ENCODE data around the gene RNF212. TPM values are rescaled to one million over a fixed set of nuclear protein-coding genes. Genes with fewer than 3 reads are reported as not detected.

Gene RNF212
- total and polyA plus RNA-seq, 9 donors = 2.3 to 6.0 (median 4.2) TPM

GRCh38 chr4:1104647-1105046, 8.7 kb downstream of the RNF212 start:
- Histone ChIP-seq H3K4me1 (ENCODE audit: control insufficient read depth, insufficient read depth, low read length) (no peaks in the 10 kb centered on the region), H3K27me3 (ENCODE audit: control insufficient read depth, insufficient read depth, low read length) (peaks cover 4% of the 10 kb centered on the region), H3K36me3 (ENCODE audit: control insufficient read depth, insufficient read depth, low read length) (no peaks in the 10 kb centered on the region), H3K9me3 (replicated peaks; ENCODE audit: control insufficient read depth, low read depth, low read length) (no peaks in the 10 kb centered on the region), H3K27ac (ENCODE audit: low read length) (no peak overlapping the region), H3K4me3 (ENCODE audit: low read length) (no peak overlapping the region)
- 86% methylated on average over 1 of the region's 8 CpGs for WGBS (ENCODE audit: insufficient coverage)
- no peak for DNase-seq

GRCh38 chr4:1099684-1100335, 13.6 kb downstream of the RNF212 start:
- 82% methylated on average over 27 of the region's 27 CpGs for WGBS (ENCODE audit: insufficient coverage)
- no peak overlapping the region for H3K27ac ChIP-seq (ENCODE audit: low read length)
- no peak overlapping the region for H3K4me3 ChIP-seq (ENCODE audit: low read length)

GRCh38 chr4:1099270-1099669, 14.1 kb downstream of the RNF212 start:
- Histone ChIP-seq H3K27me3 (ENCODE audit: control insufficient read depth, insufficient read depth, low read length) (no peaks in the 10 kb centered on the region), H3K4me3 (ENCODE audit: low read length) (no peak overlapping the region)
- 88% methylated on average over 9 of the region's 9 CpGs for WGBS (ENCODE audit: insufficient coverage)

More at GRCh38 chr4:1099684-1100335, 13.6 kb downstream of the RNF212 start:
- Histone ChIP-seq H3K27me3 (ENCODE audit: control insufficient read depth, insufficient read depth, low read length) (no peaks in the 10 kb centered on the region), H3K36me3 (ENCODE audit: control insufficient read depth, insufficient read depth, low read length) (no peaks in the 10 kb centered on the region), H3K4me1 (ENCODE audit: control insufficient read depth, insufficient read depth, low read length) (no peaks in the 10 kb centered on the region), H3K9me3 (replicated peaks; ENCODE audit: control insufficient read depth, low read depth, low read length) (no peaks in the 10 kb centered on the region)
- DNase-seq = no peak

GRCh38 chr4:1098311-1098925, 14.9 kb downstream of the RNF212 start:
- 100% methylated on average over 1 of the region's 8 CpGs for WGBS (ENCODE audit: insufficient coverage)

More at GRCh38 chr4:1099270-1099669, 14.1 kb downstream of the RNF212 start:
- H3K4me1 ChIP-seq (ENCODE audit: control insufficient read depth, insufficient read depth, low read length) = peaks cover 4% of the 10 kb centered on the region
- no peaks in the 10 kb centered on the region for H3K36me3 ChIP-seq (ENCODE audit: control insufficient read depth, insufficient read depth, low read length)
- H3K9me3 ChIP-seq (replicated peaks; ENCODE audit: control insufficient read depth, low read depth, low read length) = no peaks in the 10 kb centered on the region
- DNase-seq = no peak
- no peak overlapping the region for H3K27ac ChIP-seq (ENCODE audit: low read length)

GRCh38 chr4:1097553-1097952, 15.8 kb downstream of the RNF212 start:
- Histone ChIP-seq H3K9me3 (replicated peaks; ENCODE audit: control insufficient read depth, low read depth, low read length) (no peaks in the 10 kb centered on the region), H3K27ac (ENCODE audit: low read length) (no peak overlapping the region), H3K27me3 (ENCODE audit: control insufficient read depth, insufficient read depth, low read length) (no peaks in the 10 kb centered on the region), H3K4me1 (ENCODE audit: control insufficient read depth, insufficient read depth, low read length) (peaks cover 12% of the 10 kb centered on the region), H3K36me3 (ENCODE audit: control insufficient read depth, insufficient read depth, low read length) (no peaks in the 10 kb centered on the region), H3K4me3 (ENCODE audit: low read length) (no peak overlapping the region)
- 83% methylated on average over 8 of the region's 9 CpGs for WGBS (ENCODE audit: insufficient coverage)
- no peak for DNase-seq

More at GRCh38 chr4:1098311-1098925, 14.9 kb downstream of the RNF212 start:
- Histone ChIP-seq H3K36me3 (ENCODE audit: control insufficient read depth, insufficient read depth, low read length) (no peaks in the 10 kb centered on the region), H3K27ac (ENCODE audit: low read length) (no peak overlapping the region), H3K27me3 (ENCODE audit: control insufficient read depth, insufficient read depth, low read length) (no peaks in the 10 kb centered on the region), H3K4me3 (ENCODE audit: low read length) (no peak overlapping the region), H3K9me3 (replicated peaks; ENCODE audit: control insufficient read depth, low read depth, low read length) (no peaks in the 10 kb centered on the region), H3K4me1 (ENCODE audit: control insufficient read depth, insufficient read depth, low read length) (peaks cover 11% of the 10 kb centered on the region)
- DNase-seq = no peak

- H3K27ac ChIP-seq (ENCODE audit: low read length) = no peak overlapping the region
- H3K4me1 ChIP-seq (ENCODE audit: control insufficient read depth, insufficient read depth, low read length) = peaks cover 15% of the 10 kb centered on the region
- no peak for DNase-seq
- no peaks in the 10 kb centered on the region for H3K27me3 ChIP-seq (ENCODE audit: control insufficient read depth, insufficient read depth, low read length)
- no peaks in the 10 kb centered on the region for H3K9me3 ChIP-seq (replicated peaks; ENCODE audit: control insufficient read depth, low read depth, low read length)
- H3K4me3 ChIP-seq (ENCODE audit: low read length) = no peak overlapping the region
- WGBS (ENCODE audit: insufficient coverage) = 65% methylated on average over 3 of the region's 5 CpGs
- no peaks in the 10 kb centered on the region for H3K36me3 ChIP-seq (ENCODE audit: control insufficient read depth, insufficient read depth, low read length)
Measured at GRCh38 chr4:1096841-1097240, 16.5 kb downstream of the RNF212 start.

- 55% methylated on average over 6 of the region's 6 CpGs for WGBS (ENCODE audit: insufficient coverage)
- Histone ChIP-seq H3K4me3 (ENCODE audit: low read length) (no peak overlapping the region), H3K9me3 (replicated peaks; ENCODE audit: control insufficient read depth, low read depth, low read length) (no peaks in the 10 kb centered on the region), H3K36me3 (ENCODE audit: control insufficient read depth, insufficient read depth, low read length) (no peaks in the 10 kb centered on the region), H3K27ac (ENCODE audit: low read length) (no peak overlapping the region), H3K4me1 (ENCODE audit: control insufficient read depth, insufficient read depth, low read length) (peaks cover 15% of the 10 kb centered on the region), H3K27me3 (ENCODE audit: control insufficient read depth, insufficient read depth, low read length) (no peaks in the 10 kb centered on the region)
- DNase-seq = no peak
Measured at GRCh38 chr4:1094336-1094690, 19.1 kb downstream of the RNF212 start.

GRCh38 chr4:1093391-1094335, 19.7 kb downstream of the RNF212 start:
- Histone ChIP-seq H3K27ac (ENCODE audit: low read length) (no peak overlapping the region), H3K4me1 (ENCODE audit: control insufficient read depth, insufficient read depth, low read length) (peaks cover 15% of the 10 kb centered on the region), H3K4me3 (ENCODE audit: low read length) (no peak overlapping the region), H3K36me3 (ENCODE audit: control insufficient read depth, insufficient read depth, low read length) (no peaks in the 10 kb centered on the region), H3K9me3 (replicated peaks; ENCODE audit: control insufficient read depth, low read depth, low read length) (peaks cover 2% of the 10 kb centered on the region), H3K27me3 (ENCODE audit: control insufficient read depth, insufficient read depth, low read length) (no peaks in the 10 kb centered on the region)
- 74% methylated on average over 17 of the region's 22 CpGs for WGBS (ENCODE audit: insufficient coverage)
- DNase-seq = no peak

GRCh38 chr4:1092983-1093361, 20.4 kb downstream of the RNF212 start:
- Histone ChIP-seq H3K27me3 (ENCODE audit: control insufficient read depth, insufficient read depth, low read length) (peaks cover 2% of the 10 kb centered on the region), H3K4me3 (ENCODE audit: low read length) (no peak overlapping the region), H3K36me3 (ENCODE audit: control insufficient read depth, insufficient read depth, low read length) (no peaks in the 10 kb centered on the region), H3K27ac (ENCODE audit: low read length) (no peak overlapping the region), H3K4me1 (ENCODE audit: control insufficient read depth, insufficient read depth, low read length) (peaks cover 15% of the 10 kb centered on the region), H3K9me3 (replicated peaks; ENCODE audit: control insufficient read depth, low read depth, low read length) (peaks cover 4% of the 10 kb centered on the region)
- DNase-seq = no peak
- WGBS (ENCODE audit: insufficient coverage) = 93% methylated on average over 3 of the region's 4 CpGs
